RPMI7951 (cell line): ENCODE data around the gene BIRC2. TPM values are rescaled to one million over a fixed set of nuclear protein-coding genes. Genes with fewer than 3 reads are reported as not detected.

Experiments
- DNase-seq: peaks from one replicate; pipeline ENCODE4 v3.0.0-alpha.2; 2012; ENCODE audit warnings: low read depth
- total RNA-seq: library from RNA; depleted of rRNA; stranded (reverse); fragments of >200 nt; shearing (Covaris generic); gene quantifications from 2 replicates; pipeline ENCODE4 v1.2.3, GENCODE V29; 2014

The BIRC2 gene
- total RNA-seq, 1 experiment from 2014 or later: 98.2 TPM

DNA sequence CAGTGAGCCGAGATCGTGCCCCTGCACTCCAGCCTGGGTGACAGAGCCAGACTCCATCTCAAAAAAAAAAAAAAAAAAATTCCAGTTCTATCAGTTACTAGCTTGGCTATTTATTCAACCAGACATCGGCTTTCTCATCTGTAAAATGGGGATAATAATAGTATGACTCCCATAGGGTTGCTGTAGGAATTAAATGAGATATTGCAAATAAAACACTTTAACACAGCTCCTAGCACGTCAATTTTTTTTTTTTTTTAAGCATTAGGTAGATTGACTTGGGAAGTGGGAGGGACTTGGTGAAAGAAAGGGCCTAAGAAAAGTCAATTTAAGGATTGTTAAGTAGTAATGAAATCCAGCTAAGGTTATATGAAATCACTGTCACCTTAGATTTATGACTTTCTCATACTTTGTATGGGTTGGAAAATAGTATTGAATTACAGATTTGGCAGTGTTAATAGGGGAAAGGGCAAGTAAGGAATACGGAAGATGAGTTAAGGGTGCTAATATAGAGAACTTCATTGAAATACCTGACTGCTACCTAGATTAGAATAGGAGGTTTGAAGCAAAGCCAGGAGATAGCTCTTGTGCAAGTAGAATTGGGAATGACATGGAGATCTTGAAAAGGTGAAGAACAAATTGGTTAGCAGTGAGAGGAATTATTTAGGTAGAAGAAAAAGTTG is 28.8 kb downstream of the BIRC2 start:
- DNase-seq: no peak

- DNase-seq: no peak
Measured at GRCh38 chr11:102377891-102378290, 30.9 kb downstream of the BIRC2 start.

GRCh38 chr11:102378818-102379217 is 31.8 kb downstream of the BIRC2 start:
- DNase-seq: no peak

- DNase-seq: no peak
Measured at GRCh38 chr11:102382384-102382783, 35.4 kb downstream of the BIRC2 start.

DNA sequence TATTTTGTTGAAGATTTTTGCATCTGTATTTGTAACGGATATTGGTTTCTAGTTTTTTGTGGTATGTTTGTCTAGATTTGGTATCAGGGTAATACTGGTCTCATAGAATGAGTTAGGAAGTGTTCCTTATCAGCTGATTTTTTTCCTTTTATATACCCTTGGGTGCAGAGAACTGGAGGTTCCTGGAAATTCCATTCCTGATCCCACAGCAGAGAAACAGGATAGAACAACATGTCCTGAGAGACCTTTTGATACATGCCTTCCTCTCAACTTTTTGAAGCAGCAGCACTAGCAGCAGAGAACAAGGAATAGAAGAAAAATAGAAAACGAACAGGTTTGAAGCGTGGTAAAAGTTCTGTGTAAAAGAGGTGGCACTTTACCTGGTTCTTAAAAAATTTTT is 36.8 kb downstream of the BIRC2 start:
- DNase-seq: no peak

DNA sequence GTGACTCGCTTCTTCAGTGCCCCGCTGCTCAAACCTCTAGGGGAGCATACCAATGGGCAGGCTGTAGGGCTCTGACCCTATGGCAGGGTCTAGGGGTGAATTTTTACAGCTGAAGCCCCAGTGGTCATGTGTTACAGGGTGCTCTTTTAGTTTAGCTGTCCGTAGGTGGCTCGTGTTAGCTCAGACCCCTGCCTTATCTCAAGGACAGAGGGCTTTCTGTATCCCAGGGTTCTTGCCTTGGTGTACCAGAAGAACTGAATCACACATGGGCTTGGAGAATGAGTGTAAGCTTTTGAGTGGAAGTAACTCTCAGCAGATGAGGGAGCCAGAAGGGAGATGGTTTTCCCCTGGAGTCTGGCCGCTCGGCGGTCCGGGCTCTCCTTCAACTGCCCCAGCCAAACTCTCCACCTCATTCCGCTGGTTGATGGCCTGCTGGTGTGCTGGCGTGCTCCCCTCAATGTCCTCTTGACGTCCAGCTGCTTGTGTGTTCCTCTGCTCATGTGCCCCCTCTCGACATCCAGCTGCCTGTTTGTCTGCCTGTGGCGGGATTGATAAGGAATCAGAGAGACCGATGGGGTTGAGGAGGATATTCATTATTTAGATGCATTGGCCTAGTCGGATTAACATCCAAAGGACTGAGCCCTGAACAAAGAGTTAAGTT is 37.5 kb downstream of the BIRC2 start:
- no peak for DNase-seq

GRCh38 chr11:102385085-102386007 is 38.3 kb downstream of the BIRC2 start:
- no peak for DNase-seq

- DNase-seq: no peak
Measured at GRCh38 chr11:102386136-102386734, 39.2 kb downstream of the BIRC2 start.

DNA sequence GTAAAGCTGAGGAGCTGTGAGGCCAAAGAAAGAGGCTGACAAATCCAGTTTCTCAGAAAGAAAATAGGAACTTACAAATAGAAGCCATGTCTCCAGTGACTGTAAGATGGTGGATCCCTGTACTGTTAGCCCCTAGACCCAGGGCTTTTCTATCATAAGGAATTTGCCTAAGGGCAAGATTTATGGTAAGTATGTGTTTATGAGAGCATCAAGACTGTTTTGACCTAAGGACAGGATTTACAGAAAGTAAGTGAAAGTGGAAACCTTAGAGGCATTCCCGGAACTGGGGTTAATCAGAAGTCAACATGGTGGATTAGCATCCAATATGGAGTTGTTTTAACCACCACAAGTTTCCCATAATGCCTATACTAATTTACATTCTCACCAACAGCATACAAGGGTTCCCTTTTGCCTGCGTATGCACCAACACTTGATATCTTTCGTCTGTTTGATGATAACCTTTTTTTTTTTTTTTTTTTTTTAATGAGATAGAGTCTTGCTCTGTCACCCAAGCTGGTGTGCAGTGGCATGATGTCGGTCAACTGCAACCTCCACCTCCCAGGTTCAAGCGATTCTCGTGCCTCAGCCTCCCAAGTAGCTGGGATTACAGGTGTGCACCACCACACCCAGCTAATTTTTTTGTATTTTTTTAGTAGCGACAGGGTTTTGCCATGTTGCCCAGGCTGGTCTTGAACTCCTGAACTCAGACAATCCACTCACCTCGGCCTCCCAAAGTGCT is 40.2 kb downstream of the BIRC2 start:
- DNase-seq: no peak

DNA sequence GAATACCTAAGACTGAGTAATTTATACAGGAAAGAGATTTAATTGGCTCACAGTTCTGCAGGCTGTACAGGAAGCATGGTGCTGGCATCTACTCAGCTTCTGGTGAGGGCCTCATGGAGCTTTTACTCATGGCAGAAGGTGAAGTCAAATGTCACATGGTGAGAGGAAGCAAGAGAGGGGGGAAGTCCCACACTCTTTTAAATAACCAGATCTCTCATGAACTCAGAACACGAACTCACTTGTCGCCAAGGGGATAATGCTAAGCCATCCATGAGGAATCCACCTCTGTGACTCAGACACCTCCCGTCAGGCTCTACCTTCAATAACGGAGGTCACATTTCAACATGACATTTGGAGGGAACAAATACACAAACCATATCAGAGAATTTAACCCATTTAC is 42.2 kb downstream of the BIRC2 start:
- no peak for DNase-seq

GRCh38 chr11:102390667-102391465 is 43.9 kb downstream of the BIRC2 start:
- DNase-seq: peak; percentile 66

DNA sequence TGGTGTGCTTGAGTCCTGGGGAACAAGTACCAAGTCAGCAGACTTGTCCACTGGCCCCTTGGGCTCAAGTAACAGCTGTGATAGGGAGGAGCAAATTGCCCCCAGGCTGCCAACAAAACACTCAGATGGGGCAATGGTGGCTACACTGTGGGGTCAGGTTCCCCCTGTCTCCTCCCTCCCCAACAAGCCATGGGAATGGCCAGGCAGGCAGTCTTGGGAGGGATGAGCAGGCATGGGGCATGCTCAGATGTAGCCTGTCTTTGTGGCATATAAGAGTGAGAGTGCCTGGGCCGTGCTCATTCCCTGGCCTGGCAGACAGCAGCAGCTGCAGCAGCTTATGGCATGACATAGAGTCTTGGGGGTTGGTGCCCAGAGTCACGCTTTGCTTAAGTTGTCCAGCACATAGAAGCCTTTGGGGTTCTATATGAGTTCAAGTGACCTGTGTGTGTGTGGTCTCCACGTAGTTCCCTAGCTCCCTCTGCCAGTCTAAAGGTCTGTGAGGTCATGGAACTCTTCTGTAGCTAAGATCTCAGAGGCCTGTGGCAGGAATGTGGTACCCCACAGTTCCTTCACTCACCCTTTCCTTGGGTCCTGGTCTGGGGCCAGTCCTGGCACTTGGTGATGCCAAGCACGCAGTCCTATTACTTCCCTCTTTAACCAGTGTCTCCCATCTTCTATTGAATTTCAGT is 44.7 kb downstream of the BIRC2 start:
- no peak for DNase-seq

DNA sequence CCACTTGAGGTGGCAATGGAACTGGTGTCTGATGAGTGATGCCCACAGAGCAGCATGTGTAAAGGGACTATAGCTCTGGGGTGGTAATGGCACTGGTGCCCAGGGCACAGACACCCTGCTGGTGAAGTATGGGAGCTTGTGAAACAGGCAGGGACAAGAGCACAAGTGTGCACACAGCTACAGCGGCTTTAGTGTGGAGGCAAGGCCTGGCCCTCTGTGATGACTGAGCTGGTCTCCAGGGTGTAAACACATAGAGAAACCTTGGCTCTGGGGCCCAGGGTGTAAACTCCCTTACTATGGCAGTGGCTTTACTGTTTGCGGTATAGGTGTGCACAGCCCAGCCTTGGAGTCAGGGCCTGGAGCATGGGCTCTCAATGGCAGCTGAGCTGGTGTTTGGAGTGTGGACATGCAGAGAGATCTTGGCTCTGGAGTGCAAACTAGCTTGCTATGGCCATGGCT is 46.3 kb downstream of the BIRC2 start:
- DNase-seq: no peak

GRCh38 chr11:102395720-102396393 is 48.8 kb downstream of the BIRC2 start:
- DNase-seq: no peak

DNA sequence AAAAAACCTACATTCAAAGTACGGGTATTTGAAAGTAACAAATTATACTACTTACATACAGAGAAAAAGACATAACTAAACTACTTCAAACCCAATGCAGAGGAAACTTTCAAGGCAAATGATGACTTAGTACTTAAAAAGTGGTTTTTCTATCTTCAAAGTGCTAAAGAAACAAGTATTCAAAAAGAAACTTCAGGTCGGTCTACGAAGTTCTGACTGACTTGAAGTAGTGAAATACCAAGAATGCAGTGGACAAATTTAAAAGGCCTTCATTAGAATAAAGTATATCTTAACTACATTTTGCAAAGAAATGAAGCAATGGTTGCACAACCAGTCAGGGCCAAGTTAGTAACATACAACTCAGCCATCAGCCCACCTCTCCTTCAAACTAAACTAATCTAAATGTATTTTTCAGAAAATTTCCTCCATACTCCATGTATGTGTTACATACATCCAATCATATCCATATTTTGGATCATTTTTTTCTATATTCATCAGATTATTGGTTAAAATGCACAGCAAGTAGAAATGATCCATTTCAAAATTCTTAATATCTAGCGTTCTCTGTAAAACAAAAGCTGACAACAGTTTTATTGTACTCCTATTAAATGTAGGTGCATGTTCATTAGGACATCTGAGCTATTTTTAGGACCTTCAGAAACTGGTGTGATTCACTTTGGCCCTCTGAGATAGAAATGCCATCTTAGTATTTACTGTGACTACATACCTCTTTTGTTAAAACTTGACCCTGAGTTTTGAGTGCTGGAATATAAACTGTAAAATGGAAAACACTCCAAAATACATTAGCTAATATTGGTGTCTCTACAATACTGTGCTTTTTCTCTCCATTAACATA is 49.9 kb downstream of the BIRC2 start:
- DNase-seq: no peak

DNA sequence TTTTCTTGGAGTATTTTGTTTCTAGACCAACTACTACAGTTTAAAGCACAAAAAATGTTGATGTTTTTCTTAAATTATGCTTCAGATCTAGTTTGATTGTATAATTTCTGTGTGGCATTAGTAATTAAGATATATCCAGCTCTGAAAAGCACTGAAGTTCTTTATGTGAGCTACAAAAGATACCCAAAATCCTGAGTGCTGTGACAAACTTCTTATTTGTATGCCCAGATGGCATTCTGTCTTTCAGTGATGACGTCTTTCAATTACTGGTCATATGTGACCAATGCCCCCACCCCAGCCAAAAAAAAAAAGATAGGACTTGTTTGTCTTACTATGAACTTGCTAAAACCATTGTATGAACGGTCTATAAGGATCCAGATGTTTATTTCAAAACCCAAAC is 51.3 kb downstream of the BIRC2 start:
- DNase-seq: no peak

DNA sequence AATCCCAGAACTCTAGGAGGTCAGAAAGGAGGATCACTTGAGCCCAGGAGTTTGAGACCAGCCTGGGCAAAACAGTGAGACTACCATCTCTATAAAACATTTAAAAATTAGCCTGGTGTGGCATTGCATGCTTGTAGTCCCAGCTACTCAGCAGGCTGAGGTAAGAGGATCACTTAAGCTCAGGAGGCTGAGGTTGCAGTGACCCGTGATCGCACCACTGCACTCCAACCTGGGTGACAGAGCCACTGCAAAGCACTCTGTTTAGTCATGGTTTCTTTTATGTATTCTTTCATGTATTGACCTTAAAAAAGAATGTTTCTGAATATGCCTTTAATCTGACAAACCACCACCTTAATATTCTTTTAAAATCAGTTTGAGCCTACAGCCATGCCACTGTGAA is 52.2 kb downstream of the BIRC2 start:
- no peak for DNase-seq

- DNase-seq: no peak
Measured at GRCh38 chr11:102400603-102401002, 53.6 kb downstream of the BIRC2 start.
